Measurements from ENCODE around the gene NUMBL. TPM values are rescaled to one million over a fixed set of nuclear protein-coding genes. Genes with fewer than 3 reads are reported as not detected.

NUMBL gene
- total and polyA plus RNA-seq, 2 of the 8 experiments (the other 6 are each of a cell fraction or from before 2014, with no cell fraction given): 13.5 to 24.8 TPM

DNA sequence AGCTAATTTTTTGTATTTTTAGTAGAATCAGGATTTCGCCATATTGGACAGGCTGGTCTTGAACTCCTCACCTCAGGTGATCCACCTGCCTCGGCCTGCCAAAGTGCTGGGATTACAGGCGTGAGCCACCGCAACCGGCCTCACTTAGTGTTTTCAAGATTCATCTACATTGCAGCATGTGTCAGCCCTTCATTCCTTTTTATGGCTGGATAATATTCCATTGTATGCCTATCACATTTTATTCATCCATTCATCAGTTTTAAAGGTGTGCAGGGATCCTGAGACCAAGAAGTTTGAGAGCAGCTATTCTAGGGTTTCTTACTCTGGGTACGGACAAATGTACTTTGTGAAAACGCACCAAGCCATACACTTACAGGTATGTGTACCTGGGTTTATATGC is 17.2 kb upstream of the NUMBL start:
- H3K4ac ChIP-seq (replicated peaks; ENCODE audit: insufficient read length, low read depth, low read length): no peak overlapping the region
- no peak overlapping the region for H3K9ac ChIP-seq (replicated peaks in 1 of 4; ENCODE audit: extremely low read depth in 1 of 4, low read depth in 3 of 4, low read length in 3 of 4)
- ChIA-PET CTCF (ENCODE audit: partially characterized antibody) (interaction anchor here (0.6 to 0.9 kb wide), 3 partner anchors 13 to 73 kb away, joined by 3 to 4 read pairs (median 4); no protein-coding TSS in a partner anchor), POLR2A (ENCODE audit: partially characterized antibody) (interaction anchor here (0.6 to 1.4 kb wide), 4 partner anchors 14 to 713 kb away, joined by 3 to 5 read pairs (median 4); no protein-coding TSS in a partner anchor)
- H2AFZ ChIP-seq (ENCODE audit: low read length): no peak overlapping the region
- no peak overlapping the region for H4K8ac ChIP-seq (ENCODE audit: extremely low read depth, insufficient read depth, low read length)
- 94% methylated on average over 7 of the region's 7 CpGs; no CpG with 5 or more reads in 1 of the 2 experiments for WGBS, 2 experiments (ENCODE audit: extremely low coverage in 1 of 2, insufficient coverage in 1 of 2, insufficient read length in 1 of 2, insufficient replicate concordance in 2 of 2, low coverage in 1 of 2, low lambda C conversion rate in 2 of 2, missing lambda C conversion rate in 1 of 2)
- no peaks in the 10 kb centered on the region for H3K27me3 ChIP-seq (replicated peaks in 1 of 4; ENCODE audit: control insufficient read depth in 3 of 4, extremely low read depth in 1 of 4, insufficient read depth in 3 of 4, low read length in 3 of 4)
- peaks cover 0 to 6% of the 10 kb centered on the region in 2 experiments for H4K20me1 ChIP-seq (replicated peaks in 1 of 2; ENCODE audit: control insufficient read depth in 1 of 2, insufficient read depth in 2 of 2, low read length in 2 of 2)
- H2BK12ac ChIP-seq (ENCODE audit: low read depth, low read length): no peak overlapping the region
- H2AK5ac ChIP-seq (ENCODE audit: low read depth, low read length): no peak overlapping the region
- no peak overlapping the region for H2BK15ac ChIP-seq (ENCODE audit: low read length)
- DNase-seq (ENCODE audit: low read depth in 1 of 2, low spot score in 2 of 2): no peak
- no peak overlapping the region for H2BK5ac ChIP-seq (ENCODE audit: low read depth, low read length)
- no peak overlapping the region for H4K5ac ChIP-seq (ENCODE audit: insufficient read length, low read depth, low read length)
- no peaks in the 10 kb centered on the region for H3K79me1 ChIP-seq (ENCODE audit: low read depth, low read length)
- H3K79me2 ChIP-seq (ENCODE audit: control insufficient read depth in 1 of 2, insufficient read depth in 2 of 2, low read length in 2 of 2): no peaks in the 10 kb centered on the region
- no peak overlapping the region for H3K27ac ChIP-seq (ENCODE audit: low read depth, low read length)
- H3K23me2 ChIP-seq (ENCODE audit: low read depth, low read length): no peaks in the 10 kb centered on the region
- no peak for FAIRE-seq
- H3K4me1 ChIP-seq (replicated peaks in 1 of 4; ENCODE audit: control insufficient read depth in 3 of 4, insufficient read depth in 4 of 4, low read length in 3 of 4): no peaks in the 10 kb centered on the region
- H3K36me3 ChIP-seq (ENCODE audit: control insufficient read depth in 2 of 4, insufficient read depth in 4 of 4, low read length in 3 of 4): peaks cover 12 to 32% (median 25%) of the 10 kb centered on the region in 4 experiments; a peak in 7 of 8 replicates
- no peak overlapping the region for H3K18ac ChIP-seq (ENCODE audit: extremely low read depth, low read length)
- H4K91ac ChIP-seq (replicated peaks; ENCODE audit: insufficient read length, low read length): no peak overlapping the region
- TF ChIP-seq KDM5A (IDR thresholded peaks at IDR 0.05; ENCODE audit: low read length) (no peak), NANOG (IDR thresholded peaks at IDR 0.05; ENCODE audit: insufficient read depth, low read depth, low read length, poor library complexity, severe bottlenecking) (no peak), CHD2 (IDR thresholded peaks at IDR 0.05; ENCODE audit: low read length) (no peak)
- no peak overlapping the region for H2BK20ac ChIP-seq (ENCODE audit: low read length)
- H2BK120ac ChIP-seq (replicated peaks; ENCODE audit: low read depth, low read length): no peak overlapping the region
- H3K14ac ChIP-seq (ENCODE audit: insufficient read length): no peak overlapping the region
- H3K9me3 ChIP-seq (ENCODE audit: insufficient read depth in 2 of 2, low read depth in 1 of 2, low read length in 1 of 2): no peaks in the 10 kb centered on the region
- H3K23ac ChIP-seq (ENCODE audit: insufficient read length): no peak overlapping the region
- no peak overlapping the region for H3K4me2 ChIP-seq (ENCODE audit: insufficient read depth in 1 of 2, low read depth in 2 of 2, low read length in 2 of 2)
- no peak overlapping the region for H3K56ac ChIP-seq (replicated peaks; ENCODE audit: insufficient read length, low read depth, low read length)
- no peak overlapping the region for H3K4me3 ChIP-seq (ENCODE audit: extremely low read depth in 1 of 4, insufficient read depth in 2 of 4, low read depth in 3 of 4, low read length in 4 of 4)
